HepG2 (cell line): ENCODE measurements around the gene ANO2. TPM values are rescaled to one million over a fixed set of nuclear protein-coding genes. Genes with fewer than 3 reads are reported as not detected.

Experiments
- ATAC-seq: fragments of 200-7000 bp; cut with Tn5 transposase; 3 replicates; pipeline ENCODE4 v1.9.1; 2020; ENCODE audit warnings: mild to moderate bottlenecking, moderate library complexity
- BruUV-seq: library from RNA; stranded (reverse); fragments of 400-500 nt; replicated peaks from 2 replicates; lab custom pipeline; 2021; lab: Mats Ljungman, UMichigan
- CTCF ChIA-PET: fragments of 300-600 bp; formaldehyde crosslinking; extraction: SDS; loops from one replicate; lab custom pipeline; 2021; ENCODE audit warnings: low total read pairs, inconsistent platforms, low intra/inter-chr PET ratio; lab: Yijun Ruan, JAX
- POLR2A ChIA-PET: fragments of 350-600 bp; sonication (Branson Sonifier 250); formaldehyde crosslinking; loops from one replicate; lab custom pipeline; 2020; ENCODE audit warnings: antibody characterized with exemption, inconsistent platforms; lab: Yijun Ruan, JAX
- DNase-seq: peaks from one replicate; pipeline ENCODE4 v3.0.0-alpha.2; 2015; ENCODE audit warnings: low spot score
- FAIRE-seq: peaks from 3 replicates; lab custom pipeline; 2011; peaks lifted over from hg19 to GRCh38; lab: Jason Lieb, UNC
- H2AFZ ChIP-seq: one replicate; pipeline ENCODE4 v1.6.1; 2011; ENCODE audit warnings: low read length, inconsistent platforms
- H3K27ac ChIP-seq: fragments of 300-600 bp; 3 replicates; pipeline ENCODE4 v1.8.0; 2011; ENCODE audit warnings: mixed run types, mild to moderate bottlenecking, mixed read lengths, low read length, inconsistent platforms; ENCODE audit not compliant: insufficient read depth; ENCODE audit errors: extremely low read length
- H3K27me3 ChIP-seq, 2 experiments: fragments of 200-600 bp in 1 of 2; 2 replicates in 1 of 2; 3 replicates in 1 of 2; pipeline versions ENCODE4 v1.6.0 to v1.8.0; 2011; ENCODE audit warnings: low read length in 2 of 2, mild to moderate bottlenecking in 2 of 2, moderate library complexity in 2 of 2, inconsistent platforms in 1 of 2; ENCODE audit not compliant: insufficient read depth in 2 of 2, control insufficient read depth in 1 of 2
- H3K36me3 ChIP-seq, 2 experiments: fragments of 200-600 bp in 1 of 2; replicated peaks in 1 of 2; 2 replicates in 1 of 2; 3 replicates in 1 of 2; pipeline versions ENCODE4 v1.5.1 to v1.8.0; 2011; ENCODE audit warnings: low read length in 2 of 2, inconsistent platforms in 1 of 2; ENCODE audit not compliant: insufficient read depth in 2 of 2, control insufficient read depth in 1 of 2
- H3K4me1 ChIP-seq: 2 replicates; pipeline ENCODE4 v1.5.1; 2012; ENCODE audit warnings: low read length, inconsistent platforms; ENCODE audit not compliant: insufficient read depth
- H3K4me2 ChIP-seq: 2 replicates; pipeline ENCODE4 v1.6.0; 2011; ENCODE audit warnings: low read depth, low read length, inconsistent platforms
- H3K4me3 ChIP-seq, 3 experiments: fragments of 200-600 bp in 1 of 3; sonication (generic), shearing (Covaris generic) in 1 of 3; replicated peaks in 1 of 3; 2 replicates each; pipeline ENCODE4 v1.5.1; 2011 to 2016; ENCODE audit warnings: low read length in 3 of 3, inconsistent platforms in 2 of 3, low read depth in 2 of 3, mild to moderate bottlenecking in 2 of 3, control low read depth in 1 of 3, mixed read lengths in 1 of 3; ENCODE audit not compliant: insufficient read depth in 1 of 3
- H3K79me2 ChIP-seq: one replicate; pipeline ENCODE4 v1.6.1; 2011; ENCODE audit warnings: low read length, inconsistent platforms; ENCODE audit not compliant: insufficient read depth
- H3K9ac ChIP-seq: 2 replicates; pipeline ENCODE4 v1.6.0; 2011; ENCODE audit warnings: mild to moderate bottlenecking, low read depth, low read length, inconsistent platforms; ENCODE audit not compliant: insufficient read depth
- H3K9me3 ChIP-seq: 2 replicates; pipeline ENCODE4 v1.5.1; 2012; ENCODE audit warnings: mild to moderate bottlenecking, low read length
- H4K20me1 ChIP-seq: 2 replicates; pipeline ENCODE4 v1.6.0; 2011; ENCODE audit warnings: inconsistent platforms, mild to moderate bottlenecking, low read length, moderate library complexity; ENCODE audit not compliant: insufficient read depth
- GTF3A ChIP-seq: sonication (generic); formaldehyde crosslinking; conservative IDR thresholded peaks from 2 replicates; pipeline ENCODE4 v1.4.0; 2020; ENCODE audit warnings: mild to moderate bottlenecking, missing genetic modification reagents
- HDAC1 ChIP-seq: sonication (generic); formaldehyde crosslinking; IDR thresholded peaks from 2 replicates; pipeline ENCODE4 v1.5.1; 2020; ENCODE audit warnings: mild to moderate bottlenecking, missing genetic modification reagents
- HNRNPLL ChIP-seq: fragments of 200-400 bp; formaldehyde crosslinking; IDR thresholded peaks from 2 replicates; pipeline ENCODE4 v1.6.1; 2017; ENCODE audit warnings: mild to moderate bottlenecking, low read depth, low read length; ENCODE audit not compliant: poor library complexity, severe bottlenecking
- IKZF1 ChIP-seq: fragments of 450-650 bp; IDR thresholded peaks from 2 replicates; pipeline ENCODE4 v1.7.1; 2016
- MATR3 ChIP-seq: sonication (generic); formaldehyde crosslinking; IDR thresholded peaks from 2 replicates; pipeline ENCODE4 v1.4.0; 2020; ENCODE audit warnings: missing genetic modification reagents
- POLR2AphosphoS5 ChIP-seq: IDR thresholded peaks from 2 replicates; pipeline ENCODE4 v1.6.1; 2012; ENCODE audit warnings: low read depth, low read length
- SKI ChIP-seq: fragments of 450-650 bp; IDR thresholded peaks from one replicate; pipeline ENCODE4 v1.6.1; 2018; ENCODE audit warnings: mild to moderate bottlenecking; ENCODE audit not compliant: partially characterized antibody
- ZNF253 ChIP-seq: sonication (generic); formaldehyde crosslinking; IDR thresholded peaks from 2 replicates; pipeline ENCODE4 v1.8.0; 2022; ENCODE audit warnings: mild to moderate bottlenecking, missing genetic modification reagents, borderline replicate concordance
- WGBS: methylation state at CpG from one replicate; pipeline ENCODE4 v1.1.6; 2017; ENCODE audit warnings: low lambda C conversion rate; 5-methylcytosine and 5-hydroxymethylcytosine counted together
- in situ Hi-C: cut with HindIII; loops from 2 replicates; pipeline ENCODE4 v1.10.0; 2017; ENCODE audit warnings: low pct_unique_long_range_greater_than_20kb; ENCODE audit not compliant: extremely low pct_ligation_motif_present
- intact Hi-C: fragments of 100-400 bp; cut with micrococcal nuclease; formaldehyde crosslinking; loops from one replicate; pipeline ENCODE4 v1.10.0; 2022; ENCODE audit not compliant: unreplicated experiment
- polyA plus RNA-seq, 8 experiments: library from polyadenylated mRNA; depleted of rRNA in 3 of 8; stranded (reverse) in 7 of 8; unstranded in 1 of 8; fragments of >200 nt; fragmentation: Illumina TruSeq in 4 of 8; extraction: Trizol in 4 of 8; gene quantifications; 2 replicates each; pipeline versions ENCODE4 v1.2.1 to v1.2.3, GENCODE V29; 2011 to 2016; ENCODE audit warnings: low read depth in 4 of 8, missing spikeins in 1 of 8, mixed read lengths in 1 of 8; ENCODE audit not compliant: insufficient read depth in 1 of 8
- total RNA-seq, 5 experiments: library from RNA; depleted of rRNA; stranded (reverse); fragments of >200 nt; fragmentation: Illumina TruSeq; extraction: Trizol; gene quantifications; 2 replicates each; pipeline ENCODE4 v1.2.3, GENCODE V29; 2016; ENCODE audit warnings: low read depth in 1 of 5
- TF ChIP-seq, protein P1 (sequence below): sonication (generic); formaldehyde crosslinking; IDR thresholded peaks from 2 replicates; pipeline ENCODE4 v1.8.0; 2022; ENCODE audit warnings: missing genetic modification reagents, low read depth, mild to moderate bottlenecking, borderline replicate concordance
- TF ChIP-seq, protein P2 (sequence below): sonication (generic); formaldehyde crosslinking; IDR thresholded peaks from 2 replicates; pipeline ENCODE4 v1.8.1; 2023; ENCODE audit warnings: missing genetic modification reagents, mild to moderate bottlenecking, borderline replicate concordance
- TF ChIP-seq, protein P3 (sequence below): sonication (generic); formaldehyde crosslinking; conservative IDR thresholded peaks from 2 replicates; pipeline ENCODE4 v1.8.1; 2023; ENCODE audit warnings: missing genetic modification reagents
- TF ChIP-seq, protein P4 (sequence below): sonication (generic); formaldehyde crosslinking; IDR thresholded peaks from 2 replicates; pipeline ENCODE4 v1.4.0; 2020; ENCODE audit warnings: missing genetic modification reagents, borderline replicate concordance

The ANO2 gene
- total and polyA plus RNA-seq, 2 of the 13 experiments (the other 11 are each of a cell fraction or from before 2014, with no cell fraction given): 0.18 TPM; not detected in 1

DNA sequence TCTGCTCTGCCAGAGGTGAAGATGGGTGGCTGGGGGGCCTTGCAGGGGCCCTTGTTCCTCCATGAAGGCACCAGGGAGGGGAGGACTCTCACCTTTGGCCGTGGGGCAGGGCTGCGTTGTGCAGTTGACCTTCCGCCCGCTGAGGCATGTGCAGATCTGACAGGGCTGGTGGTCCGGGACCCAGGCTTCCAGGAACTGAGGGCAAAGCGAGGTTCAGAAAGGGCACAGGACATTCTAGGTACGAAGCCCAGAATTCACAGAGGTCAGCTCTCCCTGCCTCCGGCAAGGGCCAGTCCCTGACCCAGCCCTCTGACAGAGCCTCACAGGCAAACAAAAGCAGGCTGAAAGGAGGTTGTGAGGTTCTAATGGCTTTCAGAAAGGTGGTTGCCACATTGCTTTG lies 40.4 kb upstream of the ANO2 start (continued):
- TF ChIP-seq GTF3A (CRISPR knock-in tag) (no peak), HNRNPLL (no peak), POLR2AphosphoS5 (no peak)
- TF ChIP-seq, protein P1, sequence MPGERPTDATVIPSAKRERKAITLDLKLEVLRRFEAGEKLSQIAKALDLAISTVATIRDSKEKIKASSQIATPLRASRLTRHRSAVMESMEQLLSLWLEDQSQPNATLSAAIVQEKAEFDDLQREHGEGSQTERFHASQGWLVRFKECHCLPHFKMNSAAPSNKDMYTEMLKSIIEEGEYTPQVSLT (CRISPR knock-in tag): no peak

DNA sequence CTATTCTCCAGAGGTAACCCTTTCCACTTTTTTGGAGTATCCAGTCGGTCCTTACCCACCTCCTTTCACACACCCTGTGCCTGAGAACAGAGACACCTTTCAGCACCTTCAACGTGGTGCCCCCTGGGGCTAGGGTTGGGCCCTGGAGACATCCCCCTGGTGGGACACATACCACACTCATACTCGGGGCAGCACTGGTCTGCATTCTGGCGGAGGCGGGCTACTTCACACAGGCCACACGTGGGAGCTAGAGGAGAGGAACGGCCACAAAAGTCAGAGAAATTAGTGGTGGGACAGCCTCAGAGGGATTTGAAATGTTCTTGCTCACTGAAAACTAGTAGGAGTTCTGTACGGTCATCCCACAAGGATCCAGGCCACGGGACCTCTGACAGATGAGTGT lies 39.8 kb upstream of the ANO2 start:
- H3K4me3 ChIP-seq: no peak overlapping the region
- ATAC-seq (peak; percentile 21; the same call in 2 of the 3 replicates), FAIRE-seq (no peak), DNase-seq (no peak)
- in situ Hi-C loops: loop anchor here (5.0 to 10.0 kb wide), 2 partner anchors 52 to 300 kb away; no protein-coding TSS in a partner anchor
- no TSS peak for BruUV-seq
- no peaks in the 10 kb centered on the region for H3K27me3 ChIP-seq
- H3K79me2 ChIP-seq: no peaks in the 10 kb centered on the region
- ChIA-PET CTCF (interaction anchor here (5.6 kb wide), 1 partner anchor 53 kb away, joined by 141 read pairs; no protein-coding TSS in a partner anchor), POLR2A (no interaction called here)
- WGBS: 24% methylated on average over 7 of the region's 9 CpGs
- H3K4me1 ChIP-seq: peaks cover 13% of the 10 kb centered on the region
- no peak overlapping the region for H2AFZ ChIP-seq
- no peak overlapping the region for H3K27ac ChIP-seq
- no peaks in the 10 kb centered on the region for H3K9me3 ChIP-seq
- no peak overlapping the region for H3K9ac ChIP-seq
- intact Hi-C loops: loop anchor here (10.0 kb wide), 1 partner anchor 300 kb away; no protein-coding TSS in a partner anchor
- H3K4me2 ChIP-seq: no peak overlapping the region
- no peaks in the 10 kb centered on the region for H4K20me1 ChIP-seq
- no peaks in the 10 kb centered on the region for H3K36me3 ChIP-seq
- TF ChIP-seq HDAC1 (CRISPR knock-in tag): no peak
- TF ChIP-seq, protein P2, sequence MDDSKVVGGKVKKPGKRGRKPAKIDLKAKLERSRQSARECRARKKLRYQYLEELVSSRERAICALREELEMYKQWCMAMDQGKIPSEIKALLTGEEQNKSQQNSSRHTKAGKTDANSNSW (CRISPR knock-in tag): no peak
- TF ChIP-seq, protein P3, sequence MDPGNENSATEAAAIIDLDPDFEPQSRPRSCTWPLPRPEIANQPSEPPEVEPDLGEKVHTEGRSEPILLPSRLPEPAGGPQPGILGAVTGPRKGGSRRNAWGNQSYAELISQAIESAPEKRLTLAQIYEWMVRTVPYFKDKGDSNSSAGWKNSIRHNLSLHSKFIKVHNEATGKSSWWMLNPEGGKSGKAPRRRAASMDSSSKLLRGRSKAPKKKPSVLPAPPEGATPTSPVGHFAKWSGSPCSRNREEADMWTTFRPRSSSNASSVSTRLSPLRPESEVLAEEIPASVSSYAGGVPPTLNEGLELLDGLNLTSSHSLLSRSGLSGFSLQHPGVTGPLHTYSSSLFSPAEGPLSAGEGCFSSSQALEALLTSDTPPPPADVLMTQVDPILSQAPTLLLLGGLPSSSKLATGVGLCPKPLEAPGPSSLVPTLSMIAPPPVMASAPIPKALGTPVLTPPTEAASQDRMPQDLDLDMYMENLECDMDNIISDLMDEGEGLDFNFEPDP (CRISPR knock-in tag): no peak
- TF ChIP-seq MATR3: no peak
- TF ChIP-seq, protein P4, sequence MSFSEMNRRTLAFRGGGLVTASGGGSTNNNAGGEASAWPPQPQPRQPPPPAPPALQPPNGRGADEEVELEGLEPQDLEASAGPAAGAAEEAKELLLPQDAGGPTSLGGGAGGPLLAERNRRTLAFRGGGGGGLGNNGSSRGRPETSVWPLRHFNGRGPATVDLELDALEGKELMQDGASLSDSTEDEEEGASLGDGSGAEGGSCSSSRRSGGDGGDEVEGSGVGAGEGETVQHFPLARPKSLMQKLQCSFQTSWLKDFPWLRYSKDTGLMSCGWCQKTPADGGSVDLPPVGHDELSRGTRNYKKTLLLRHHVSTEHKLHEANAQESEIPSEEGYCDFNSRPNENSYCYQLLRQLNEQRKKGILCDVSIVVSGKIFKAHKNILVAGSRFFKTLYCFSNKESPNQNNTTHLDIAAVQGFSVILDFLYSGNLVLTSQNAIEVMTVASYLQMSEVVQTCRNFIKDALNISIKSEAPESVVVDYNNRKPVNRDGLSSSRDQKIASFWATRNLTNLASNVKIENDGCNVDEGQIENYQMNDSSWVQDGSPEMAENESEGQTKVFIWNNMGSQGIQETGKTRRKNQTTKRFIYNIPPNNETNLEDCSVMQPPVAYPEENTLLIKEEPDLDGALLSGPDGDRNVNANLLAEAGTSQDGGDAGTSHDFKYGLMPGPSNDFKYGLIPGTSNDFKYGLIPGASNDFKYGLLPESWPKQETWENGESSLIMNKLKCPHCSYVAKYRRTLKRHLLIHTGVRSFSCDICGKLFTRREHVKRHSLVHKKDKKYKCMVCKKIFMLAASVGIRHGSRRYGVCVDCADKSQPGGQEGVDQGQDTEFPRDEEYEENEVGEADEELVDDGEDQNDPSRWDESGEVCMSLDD (CRISPR knock-in tag): no peak
- no peak for TF ChIP-seq SKI
- no peak for TF ChIP-seq IKZF1
- TF ChIP-seq ZNF253 (CRISPR knock-in tag): no peak
